Endometrial microvascular endothelial cells (primary cell): ENCODE results near the gene PLCB3. TPM values are rescaled to one million over a fixed set of nuclear protein-coding genes. Genes with fewer than 3 reads are reported as not detected.
"Not testable (repeated sequence)": the region's sequence is repeated elsewhere in the genome, so short reads cannot be mapped to it uniquely, and the experiment has no call there.

ENCODE experiments used
- in situ Hi-C: cut with HindIII; loops from 2 replicates; pipeline ENCODE4 v1.10.0; 2017; ENCODE audit warnings: low sequenced_read_pairs, low pct_unique_long_range_greater_than_20kb; ENCODE audit errors: inconsistent ontology term
- total RNA-seq: library from RNA; depleted of rRNA; stranded (reverse); fragments of >200 nt; gene quantifications from one replicate; pipeline ENCODE4 v1.2.3, GENCODE V29; 2015; ENCODE audit errors: inconsistent ontology term

PLCB3 gene
- total RNA-seq, 1 donor from 2014 or later: 61.8 TPM

GRCh38 chr11:64306876-64307622, 55.7 kb downstream of the PLCB3 start:
- in situ Hi-C loops: no loop called here

- in situ Hi-C loops: not testable (repeated sequence)
These were observed 56.5 kb downstream of the PLCB3 start for GRCh38 chr11:64307795-64308194.

GRCh38 chr11:64312947-64313346, 61.6 kb downstream of the PLCB3 start:
- in situ Hi-C loops: no loop called here

DNA sequence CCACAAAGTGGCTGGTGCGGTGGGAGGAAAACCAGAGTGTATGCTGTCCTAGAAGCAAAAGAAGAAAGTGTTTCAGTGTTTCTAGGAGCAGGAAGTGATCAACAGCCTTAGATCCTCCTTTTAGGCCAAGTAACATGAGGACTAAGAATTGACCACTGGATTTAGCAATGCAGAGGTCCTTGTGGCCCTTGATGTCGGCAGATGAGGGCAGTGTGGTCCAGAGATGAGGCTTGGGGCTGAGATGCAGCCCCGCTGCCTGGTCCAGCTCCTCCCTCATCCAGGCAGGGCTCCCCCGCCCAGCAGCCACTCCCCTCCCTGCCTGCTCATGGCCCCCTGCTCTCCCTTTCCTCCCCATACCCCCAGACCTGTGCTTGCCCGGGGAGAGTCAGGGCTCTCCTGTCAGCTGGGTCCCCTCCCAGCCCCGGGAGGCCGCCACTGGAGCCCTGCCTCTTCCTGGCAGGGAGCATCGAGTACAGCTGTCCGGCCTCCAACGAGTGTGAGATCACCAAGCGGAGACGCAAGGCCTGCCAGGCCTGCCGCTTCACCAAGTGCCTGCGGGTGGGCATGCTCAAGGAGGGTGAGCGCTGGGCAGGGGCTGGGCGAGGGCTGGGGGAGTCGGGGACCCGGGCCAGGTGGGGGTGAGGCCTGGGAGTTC, 62.3 kb downstream of the PLCB3 start:
- in situ Hi-C loops: no loop called here

- in situ Hi-C loops: no loop called here
These were observed 62.9 kb downstream of the PLCB3 start for GRCh38 chr11:64314146-64314804.

DNA sequence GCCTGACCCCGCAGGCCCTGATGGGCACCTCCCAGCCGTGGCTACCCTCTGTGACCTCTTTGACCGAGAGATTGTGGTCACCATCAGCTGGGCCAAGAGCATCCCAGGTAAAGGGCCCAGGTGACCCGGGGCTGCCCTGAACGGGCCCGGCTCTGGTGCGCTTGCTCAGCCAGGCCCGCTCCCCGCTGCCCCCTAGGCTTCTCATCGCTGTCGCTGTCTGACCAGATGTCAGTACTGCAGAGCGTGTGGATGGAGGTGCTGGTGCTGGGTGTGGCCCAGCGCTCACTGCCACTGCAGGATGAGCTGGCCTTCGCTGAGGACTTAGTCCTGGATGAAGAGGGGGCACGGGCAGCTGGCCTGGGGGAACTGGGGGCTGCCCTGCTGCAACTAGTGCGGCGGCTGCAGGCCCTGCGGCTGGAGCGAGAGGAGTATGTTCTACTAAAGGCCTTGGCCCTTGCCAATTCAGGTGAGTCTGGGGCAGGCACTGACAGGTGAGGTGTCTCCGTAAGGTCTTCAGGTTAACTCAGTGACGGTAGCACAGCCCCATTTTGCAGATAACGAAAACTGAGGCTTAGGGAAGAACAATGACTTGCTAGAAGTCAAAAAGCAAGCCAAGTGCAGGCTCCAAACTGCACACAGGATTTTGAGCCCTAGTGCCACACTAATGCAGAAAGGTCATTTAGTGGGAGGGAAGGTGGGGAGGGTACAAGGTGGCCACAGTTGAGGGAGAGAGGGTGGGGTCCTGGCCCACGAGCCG, 63.7 kb downstream of the PLCB3 start:
- in situ Hi-C loops: no loop called here

- in situ Hi-C loops: not testable (repeated sequence)
These were observed 64.6 kb downstream of the PLCB3 start for GRCh38 chr11:64315667-64316526.

GRCh38 chr11:64316672-64317324, 65.5 kb downstream of the PLCB3 start:
- in situ Hi-C loops: no loop called here

DNA sequence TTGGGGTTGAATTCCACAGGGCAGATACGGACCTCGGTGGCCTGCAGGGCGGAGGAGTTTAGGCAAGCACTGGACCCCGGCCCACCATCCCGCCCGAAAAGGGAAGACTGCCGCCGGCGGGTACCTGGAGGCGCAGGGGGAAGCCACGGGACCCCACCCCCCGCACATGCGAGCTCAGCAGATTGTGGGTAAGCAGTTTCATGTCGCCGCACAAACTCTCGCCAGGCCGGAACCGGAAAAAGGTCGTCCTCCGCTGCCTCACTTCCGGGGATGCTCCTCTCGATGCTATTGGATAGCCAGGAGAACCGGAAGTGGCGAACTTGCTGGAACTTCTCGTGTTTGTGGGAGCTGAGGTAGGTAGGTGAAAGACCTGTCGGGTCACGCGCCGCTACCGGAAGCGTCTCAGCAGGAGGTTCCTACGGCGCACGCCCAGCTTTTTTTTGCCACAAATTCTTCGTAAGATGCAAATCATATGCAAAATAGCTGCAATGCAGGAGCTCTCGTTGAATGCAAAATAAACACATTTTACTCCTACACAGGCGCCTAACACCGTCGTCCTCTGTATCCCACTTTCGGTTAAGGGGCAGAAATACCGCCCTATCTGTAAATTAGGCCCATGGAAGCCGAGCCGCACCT, 66.1 kb downstream of the PLCB3 start, which contains the start of gene TRMT112:
Gene TRMT112, minus strand, starts transcription at position 235 of the 636 bp plus-strand sequence. Its CDS starts 33 bp downstream, at position 202.
- in situ Hi-C loops: no loop called here

DNA sequence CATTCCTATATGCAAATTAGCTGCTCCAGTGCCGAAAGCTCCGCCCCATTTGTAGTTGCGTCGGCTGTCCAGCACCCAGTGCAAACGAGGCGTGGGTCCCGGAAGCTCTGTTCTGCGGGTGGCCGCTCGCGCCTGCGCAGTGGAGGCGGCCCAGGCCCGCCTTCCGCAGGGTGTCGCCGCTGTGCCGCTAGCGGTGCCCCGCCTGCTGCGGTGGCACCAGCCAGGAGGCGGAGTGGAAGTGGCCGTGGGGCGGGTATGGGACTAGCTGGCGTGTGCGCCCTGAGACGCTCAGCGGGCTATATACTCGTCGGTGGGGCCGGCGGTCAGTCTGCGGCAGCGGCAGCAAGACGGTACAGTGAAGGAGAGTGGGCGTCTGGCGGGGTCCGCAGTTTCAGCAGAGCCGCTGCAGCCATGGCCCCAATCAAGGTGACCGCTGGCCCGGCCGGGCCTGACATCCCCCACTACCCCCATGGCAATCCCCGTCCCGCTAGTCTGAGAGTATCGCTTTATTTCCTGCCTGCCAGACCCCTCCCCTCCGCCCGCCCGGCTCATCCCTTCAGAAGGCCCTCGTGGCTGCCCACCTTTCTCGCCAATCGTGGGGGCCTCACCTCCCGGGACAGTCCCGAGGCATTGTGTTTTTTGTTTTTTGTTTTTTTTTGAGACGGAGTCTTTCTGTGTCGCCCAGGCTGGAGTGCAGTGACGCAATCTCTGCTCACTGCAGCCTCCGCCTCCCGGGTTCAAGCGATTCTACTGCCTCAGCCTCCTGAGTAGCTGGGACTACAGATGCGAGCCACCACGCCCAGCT, 66.8 kb downstream of the PLCB3 start, which contains the start of gene PRDX5:
Gene PRDX5, plus strand, starts transcription at position 161 of the 805 bp plus-strand sequence. Its CDS starts 95 bp downstream, at position 256.
- in situ Hi-C loops: no loop called here

Other genes starting within 250 kb of the PLCB3 start
- gene FLRT1, start 215.6 kb upstream of the PLCB3 start, total RNA-seq: not detected
- gene MACROD1, start 85.4 kb upstream of the PLCB3 start, total RNA-seq: 16.0 TPM
- 303 TPM for gene STIP1, start 65.4 kb upstream of the PLCB3 start, total RNA-seq
- 47.3 TPM for gene FERMT3, start 44.8 kb upstream of the PLCB3 start, total RNA-seq
- 120 TPM for gene TRPT1, start 25.3 kb upstream of the PLCB3 start, total RNA-seq
- 61.4 TPM for gene NUDT22, start 25.3 kb upstream of the PLCB3 start, total RNA-seq
- gene DNAJC4, start 21.0 kb upstream of the PLCB3 start, total RNA-seq: 14.7 TPM
- gene VEGFB, start 16.9 kb upstream of the PLCB3 start, total RNA-seq: 44.2 TPM
- 49.9 TPM for gene FKBP2, start 10.4 kb upstream of the PLCB3 start, total RNA-seq
- gene PPP1R14B, start 4.6 kb upstream of the PLCB3 start, total RNA-seq: 283 TPM
- 91.0 TPM for gene BAD, start 33.1 kb downstream of the PLCB3 start, total RNA-seq
- gene GPR137, start 34.3 kb downstream of the PLCB3 start, total RNA-seq: 26.8 TPM
- gene KCNK4, start 39.8 kb downstream of the PLCB3 start, total RNA-seq: not detected
- gene CATSPERZ, start 48.8 kb downstream of the PLCB3 start, total RNA-seq: 3.5 TPM
- 44.8 TPM for gene ESRRA, start 54.0 kb downstream of the PLCB3 start, total RNA-seq
- 256 TPM for gene TRMT112, start 66.0 kb downstream of the PLCB3 start, total RNA-seq
- 225 TPM for gene PRDX5, start 66.6 kb downstream of the PLCB3 start, total RNA-seq
- 8.5 TPM for gene CCDC88B, start 88.7 kb downstream of the PLCB3 start, total RNA-seq
- 69.0 TPM for gene RPS6KA4, start 107.6 kb downstream of the PLCB3 start, total RNA-seq